Measurements from ENCODE around the gene HS6ST1. TPM values are rescaled to one million over a fixed set of nuclear protein-coding genes. Genes with fewer than 3 reads are reported as not detected.

HS6ST1 gene
- total and polyA plus RNA-seq, 4 experiments from 2014 or later: 1.2 to 13.3 (median 8.4) TPM

DNA sequence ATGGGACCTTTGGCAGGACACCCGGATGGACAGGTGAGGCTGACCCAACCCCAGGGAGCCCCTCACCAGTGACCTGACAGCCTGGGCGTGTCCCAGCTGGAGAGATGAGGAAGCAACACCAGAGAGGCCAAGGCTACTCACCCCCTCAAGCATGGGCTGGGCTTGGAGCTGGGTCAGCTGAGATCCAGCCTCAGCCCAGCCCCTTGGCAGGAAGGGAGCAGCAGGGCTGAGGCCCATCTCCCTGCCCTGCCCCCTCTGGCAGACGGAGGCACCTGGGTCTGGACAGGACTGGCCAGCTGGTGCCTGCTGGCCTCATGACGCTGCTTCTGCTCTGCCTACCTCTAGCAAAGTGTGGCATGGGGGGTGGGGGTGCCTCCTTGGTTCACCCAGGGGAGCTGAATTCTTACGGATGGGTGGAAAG lies 37.8 kb downstream of the HS6ST1 start:
- peaks cover 0 to under 1% (median 0%) of the 10 kb centered on the region in 8 donors for H3K9me3 Mint-ChIP-seq
- H3K36me3 Mint-ChIP-seq: peaks cover under 1 to 3% of the 10 kb centered on the region in 2 donors
- Histone ChIP-seq H3K36me3 (ENCODE audit: insufficient read depth, low read length) (no peaks in the 10 kb centered on the region), H3K9me3 (ENCODE audit: control insufficient read depth in 1 of 2, low read length in 2 of 2) (no peaks in the 10 kb centered on the region), H3K27me3 (ENCODE audit: insufficient read depth, low read length) (no peaks in the 10 kb centered on the region), H3K4me1 (ENCODE audit: insufficient read depth, low read length) (no peaks in the 10 kb centered on the region), H3K27ac (ENCODE audit: low read depth, low read length) (no peak overlapping the region), H3K4me3 (ENCODE audit: low read length in 2 of 2) (no peak overlapping the region)
- DNase-seq: no peak
- intact Hi-C loops (cut with micrococcal nuclease): no loop called here
- peak overlapping the region in 1 of 7 donors; percentile 69 for H3K27ac Mint-ChIP-seq
- ChIA-PET CTCF (ENCODE audit: partially characterized antibody) (no interaction called here), POLR2A (ENCODE audit: partially characterized antibody) (no interaction called here)
- H3K4me1 Mint-ChIP-seq: peaks cover 3 to 13% (median 10%) of the 10 kb centered on the region in 4 donors
- no peaks in the 10 kb centered on the region for H3K27me3 Mint-ChIP-seq
- H3K4me3 Mint-ChIP-seq: peak overlapping the region in 2 of 8 donors; percentile 16 to 17

DNA sequence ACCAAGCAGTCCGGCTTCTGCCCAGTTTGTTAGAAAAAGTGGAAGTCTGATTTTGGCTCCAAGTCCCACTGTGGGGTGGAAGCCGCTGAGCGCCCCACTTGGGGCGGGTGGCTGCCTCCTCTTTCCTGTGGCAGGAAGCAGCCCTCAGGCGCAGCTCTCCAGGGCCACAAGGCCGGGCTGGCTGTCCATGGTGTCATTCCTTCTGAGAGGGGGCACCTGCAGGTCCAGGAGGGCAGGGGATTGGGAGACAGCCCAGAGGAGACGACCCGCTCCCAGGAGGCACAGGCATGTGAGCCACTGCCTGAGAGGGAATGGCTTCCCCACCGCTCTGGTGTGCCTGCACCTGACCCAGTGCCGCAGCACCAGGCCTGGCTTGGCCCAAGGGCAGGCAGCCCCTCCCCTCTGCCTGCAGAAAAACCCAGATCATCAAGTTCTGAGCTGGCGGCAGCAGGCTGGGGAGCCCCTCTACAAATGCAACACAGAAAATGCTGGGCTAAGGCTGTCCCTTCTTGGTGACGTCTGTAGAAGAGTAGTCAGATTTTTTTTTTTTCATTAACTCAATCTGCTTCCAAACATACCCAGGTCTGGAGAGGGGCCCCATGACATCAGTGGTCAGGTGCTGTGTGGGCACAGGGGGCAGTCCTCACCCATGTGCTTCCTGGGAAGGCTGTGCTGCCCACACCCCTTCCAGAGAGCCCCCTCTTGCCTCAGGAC lies 38.4 kb downstream of the HS6ST1 start:
- Mint-ChIP-seq H3K27me3 (no peaks in the 10 kb centered on the region), H3K27ac (peak overlapping the region in 3 of 7 donors; percentile 12 to 69 (median 42)), H3K9me3 (peaks cover 0 to 5% (median 0%) of the 10 kb centered on the region in 8 donors), H3K4me3 (peak overlapping the region in 1 of 8 donors; percentile 16), H3K4me1 (peaks cover 3 to 13% (median 10%) of the 10 kb centered on the region in 4 donors), H3K36me3 (peaks cover 6 to 8% of the 10 kb centered on the region in 2 donors)
- H3K4me3 ChIP-seq (ENCODE audit: low read length in 2 of 2): no peak overlapping the region
- H3K27me3 ChIP-seq (ENCODE audit: insufficient read depth, low read length): no peaks in the 10 kb centered on the region
- DNase-seq: no peak
- POLR2A ChIA-PET (ENCODE audit: partially characterized antibody): interaction anchor here (0.6 kb wide), 1 partner anchor 135 kb away, joined by 4 read pairs; no protein-coding TSS in a partner anchor
- no peaks in the 10 kb centered on the region for H3K9me3 ChIP-seq (ENCODE audit: control insufficient read depth in 1 of 2, low read length in 2 of 2)
- no peaks in the 10 kb centered on the region for H3K4me1 ChIP-seq (ENCODE audit: insufficient read depth, low read length)
- no peak overlapping the region for H3K27ac ChIP-seq (ENCODE audit: low read depth, low read length)
- H3K36me3 ChIP-seq (ENCODE audit: insufficient read depth, low read length): no peaks in the 10 kb centered on the region
- intact Hi-C loops (cut with micrococcal nuclease): no loop called here
- CTCF ChIA-PET (ENCODE audit: partially characterized antibody): interaction anchor here (1.1 kb wide), 1 partner anchor 29 kb away, joined by 3 read pairs; no protein-coding TSS in a partner anchor

GRCh38 chr2:128279786-128280157 lies 38.9 kb downstream of the HS6ST1 start:
- Mint-ChIP-seq H3K4me1 (peaks cover 3 to 13% (median 10%) of the 10 kb centered on the region in 4 donors), H3K27ac (peak overlapping the region in 2 of 7 donors; percentile 42 to 67), H3K27me3 (no peaks in the 10 kb centered on the region), H3K36me3 (peaks cover 12% of the 10 kb centered on the region in 2 donors), H3K4me3 (no peak overlapping the region), H3K9me3 (peaks cover 0 to 11% (median under 1%) of the 10 kb centered on the region in 8 donors)
- Histone ChIP-seq H3K27ac (ENCODE audit: low read depth, low read length) (no peak overlapping the region), H3K36me3 (ENCODE audit: insufficient read depth, low read length) (no peaks in the 10 kb centered on the region), H3K9me3 (ENCODE audit: control insufficient read depth in 1 of 2, low read length in 2 of 2) (no peaks in the 10 kb centered on the region), H3K4me3 (ENCODE audit: low read length in 2 of 2) (no peak overlapping the region), H3K4me1 (ENCODE audit: insufficient read depth, low read length) (no peaks in the 10 kb centered on the region), H3K27me3 (ENCODE audit: insufficient read depth, low read length) (no peaks in the 10 kb centered on the region)
- ChIA-PET CTCF (ENCODE audit: partially characterized antibody) (interaction anchor here (1.1 kb wide), 1 partner anchor 29 kb away, joined by 3 read pairs; no protein-coding TSS in a partner anchor), POLR2A (ENCODE audit: partially characterized antibody) (interaction anchor here (0.6 kb wide), 1 partner anchor 135 kb away, joined by 4 read pairs; no protein-coding TSS in a partner anchor)
- intact Hi-C loops (cut with micrococcal nuclease): no loop called here
- no peak for DNase-seq

GRCh38 chr2:128279009-128279408 lies 39.7 kb downstream of the HS6ST1 start:
- DNase-seq: no peak
- H3K4me3 Mint-ChIP-seq: no peak overlapping the region
- intact Hi-C loops (cut with micrococcal nuclease): no loop called here

DNA sequence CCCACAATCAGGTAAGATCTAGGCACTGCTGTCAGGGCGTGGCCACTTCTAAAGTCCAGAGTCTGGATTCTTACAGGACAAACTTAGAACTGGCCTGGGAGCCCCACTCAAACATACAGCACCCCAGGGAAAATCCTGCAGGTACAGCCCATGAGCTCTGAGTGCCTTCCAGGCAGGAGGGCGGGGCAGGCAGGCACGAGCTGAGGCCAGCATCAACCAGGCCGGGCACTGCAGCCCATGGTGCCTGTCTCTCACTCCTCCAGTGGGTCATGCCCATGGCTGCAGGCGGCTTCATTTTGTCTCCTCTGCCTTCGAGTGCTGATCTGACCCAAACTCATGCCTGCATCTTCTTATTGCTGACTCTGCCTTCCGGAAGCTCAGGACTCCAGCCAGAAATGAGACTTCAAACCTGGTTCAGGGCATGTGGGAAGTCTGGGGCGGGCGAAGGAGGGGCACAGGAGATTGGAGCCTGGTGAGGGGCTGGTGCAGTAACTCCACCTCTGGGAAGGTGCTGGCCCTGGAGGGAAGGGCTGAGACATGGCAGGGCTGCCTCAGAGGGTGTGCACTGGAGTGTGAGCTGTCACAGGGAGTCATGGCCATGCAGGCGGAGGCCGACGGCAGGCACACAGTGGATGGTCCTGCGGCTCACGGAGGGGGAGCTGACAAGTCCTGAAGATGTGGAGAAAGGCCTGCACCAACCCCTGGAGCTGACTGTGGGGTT lies 40.5 kb downstream of the HS6ST1 start:
- Histone ChIP-seq H3K27ac (ENCODE audit: low read depth, low read length) (no peak overlapping the region), H3K4me1 (ENCODE audit: insufficient read depth, low read length) (peaks cover 9% of the 10 kb centered on the region), H3K9me3 (ENCODE audit: control insufficient read depth in 1 of 2, low read length in 2 of 2) (peaks cover 0 to 4% of the 10 kb centered on the region in 2 donors), H3K36me3 (ENCODE audit: insufficient read depth, low read length) (no peaks in the 10 kb centered on the region), H3K4me3 (ENCODE audit: low read length in 2 of 2) (no peak overlapping the region), H3K27me3 (ENCODE audit: insufficient read depth, low read length) (no peaks in the 10 kb centered on the region)
- H3K9me3 Mint-ChIP-seq: peaks cover 0 to 20% (median 8%) of the 10 kb centered on the region in 8 donors
- no peak overlapping the region for H3K4me3 Mint-ChIP-seq
- ChIA-PET POLR2A (ENCODE audit: partially characterized antibody) (interaction anchor here (0.6 kb wide), 1 partner anchor 24 kb away, joined by 3 read pairs; no protein-coding TSS in a partner anchor), CTCF (ENCODE audit: partially characterized antibody) (no interaction called here)
- H3K27me3 Mint-ChIP-seq: no peaks in the 10 kb centered on the region
- peak overlapping the region in 1 of 7 donors; percentile 30 for H3K27ac Mint-ChIP-seq
- DNase-seq: no peak
- H3K4me1 Mint-ChIP-seq: peaks cover 6 to 24% (median 18%) of the 10 kb centered on the region in 4 donors
- H3K36me3 Mint-ChIP-seq: peaks cover 18 to 21% of the 10 kb centered on the region in 2 donors
- intact Hi-C loops (cut with micrococcal nuclease): no loop called here

More at GRCh38 chr2:128279009-128279408, 39.7 kb downstream of the HS6ST1 start:
- Mint-ChIP-seq H3K9me3 (peaks cover 0 to 18% (median 6%) of the 10 kb centered on the region in 8 donors), H3K4me1 (peaks cover 4 to 17% (median 13%) of the 10 kb centered on the region in 4 donors), H3K27me3 (no peaks in the 10 kb centered on the region), H3K36me3 (peaks cover 15 to 18% of the 10 kb centered on the region in 2 donors), H3K27ac (no peak overlapping the region)
- Histone ChIP-seq H3K27ac (ENCODE audit: low read depth, low read length) (no peak overlapping the region), H3K4me3 (ENCODE audit: low read length in 2 of 2) (no peak overlapping the region), H3K27me3 (ENCODE audit: insufficient read depth, low read length) (no peaks in the 10 kb centered on the region), H3K4me1 (ENCODE audit: insufficient read depth, low read length) (no peaks in the 10 kb centered on the region), H3K36me3 (ENCODE audit: insufficient read depth, low read length) (no peaks in the 10 kb centered on the region), H3K9me3 (ENCODE audit: control insufficient read depth in 1 of 2, low read length in 2 of 2) (peaks cover 0 to 4% of the 10 kb centered on the region in 2 donors)
- POLR2A ChIA-PET (ENCODE audit: partially characterized antibody): no interaction called here
- CTCF ChIA-PET (ENCODE audit: partially characterized antibody): no interaction called here

- H3K27ac Mint-ChIP-seq: no peak overlapping the region
- ChIA-PET CTCF (ENCODE audit: partially characterized antibody) (no interaction called here), POLR2A (ENCODE audit: partially characterized antibody) (interaction anchor here (0.6 kb wide), 1 partner anchor 25 kb away, joined by 3 read pairs; no protein-coding TSS in a partner anchor)
- peaks cover 0 to 20% (median 8%) of the 10 kb centered on the region in 8 donors for H3K9me3 Mint-ChIP-seq
- Histone ChIP-seq H3K27ac (ENCODE audit: low read depth, low read length) (no peak overlapping the region), H3K9me3 (ENCODE audit: control insufficient read depth in 1 of 2, low read length in 2 of 2) (peaks cover 0 to 4% of the 10 kb centered on the region in 2 donors), H3K4me3 (ENCODE audit: low read length in 2 of 2) (no peak overlapping the region), H3K27me3 (ENCODE audit: insufficient read depth, low read length) (no peaks in the 10 kb centered on the region), H3K36me3 (ENCODE audit: insufficient read depth, low read length) (no peaks in the 10 kb centered on the region), H3K4me1 (ENCODE audit: insufficient read depth, low read length) (peaks cover 9% of the 10 kb centered on the region)
- no peak overlapping the region for H3K4me3 Mint-ChIP-seq
- no peaks in the 10 kb centered on the region for H3K27me3 Mint-ChIP-seq
- intact Hi-C loops (cut with micrococcal nuclease): no loop called here
- DNase-seq: no peak
- H3K4me1 Mint-ChIP-seq: peaks cover 6 to 21% (median 17%) of the 10 kb centered on the region in 4 donors
- H3K36me3 Mint-ChIP-seq: peaks cover 18 to 21% of the 10 kb centered on the region in 2 donors
These were observed 41.6 kb downstream of the HS6ST1 start for GRCh38 chr2:128276878-128277675.
